Transverse colon (tissue), 4 donors: ENCODE measurements around the gene C1orf159.

Source experiments
- CTCF ChIP-seq, 5 experiments: fragments of 200-600 bp in 3 of 5; fragments of 450-650 bp in 2 of 5; sonication (generic) in 3 of 5; IDR thresholded peaks; 1 replicate in 2 of 5; 2 replicates in 3 of 5; pipeline ENCODE4 v1.5.1; 2016 to 2017; ENCODE audit warnings: antibody characterized with exemption in 5 of 5, inconsistent platforms in 3 of 5, mild to moderate bottlenecking in 2 of 5, moderate library complexity in 1 of 5
- POLR2AphosphoS5 ChIP-seq, 3 donors: sonication (generic); formaldehyde crosslinking; IDR thresholded peaks; one replicate each; pipeline ENCODE4 v1.6.1; 2016; ENCODE audit warnings: antibody characterized with exemption in 3 of 3

- TF ChIP-seq CTCF (IDR thresholded peaks at IDR 0.05) = no peak
- TF ChIP-seq POLR2AphosphoS5 (IDR thresholded peaks at IDR 0.05) = no peak
These were observed 38.0 kb upstream of the C1orf159 start for GRCh38 chr1:1153874-1154273.
